SK-N-SH treated with all-trans-retinoic acid at 6 μM for 48 hours (cell line): Measurements from ENCODE around the gene RPA1.

Experiments
- ATAC-seq: fragments of 200-7000 bp; cut with Tn5 transposase; 3 replicates; pipeline ENCODE4 v1.9.1; 2020; ENCODE audit warnings: mild to moderate bottlenecking, moderate library complexity
- ARNTL ChIP-seq: fragments of 450-650 bp; formaldehyde crosslinking; IDR thresholded peaks from 2 replicates; pipeline ENCODE4 v1.5.0; 2020; ENCODE audit warnings: low read depth, mild to moderate bottlenecking, moderate library complexity, borderline replicate concordance
- BACH2 ChIP-seq: fragments of 250-450 bp; sonication (Bioruptor Pico); IDR thresholded peaks from 2 replicates; pipeline ENCODE4 v1.9.0; 2021; ENCODE audit warnings: mild to moderate bottlenecking, borderline replicate concordance
- CREB5 ChIP-seq: fragments of 250-450 bp; sonication (Bioruptor Pico); IDR thresholded peaks from 2 replicates; pipeline ENCODE4 v1.5.1; 2020; ENCODE audit warnings: low read depth, mild to moderate bottlenecking, moderate library complexity
- CSRNP3 ChIP-seq: fragments of 250-450 bp; sonication (Bioruptor Pico); IDR thresholded peaks from 2 replicates; pipeline ENCODE4 v1.5.1; 2021; ENCODE audit warnings: mild to moderate bottlenecking, moderate library complexity
- ESRRG ChIP-seq: fragments of 250-450 bp; sonication (Bioruptor Pico); IDR thresholded peaks from 2 replicates; pipeline ENCODE4 v1.6.1; 2021; ENCODE audit warnings: mild to moderate bottlenecking
- GLIS3 ChIP-seq: fragments of 250-450 bp; sonication (Bioruptor Pico); IDR thresholded peaks from 2 replicates; pipeline ENCODE4 v1.5.0; 2020; ENCODE audit warnings: mild to moderate bottlenecking, moderate library complexity
- ISL1 ChIP-seq: fragments of 250-450 bp; sonication (Bioruptor Pico); IDR thresholded peaks from 2 replicates; pipeline ENCODE4 v2.1.2; 2022; ENCODE audit warnings: mild to moderate bottlenecking, moderate library complexity
- OSR1 ChIP-seq: fragments of 250-450 bp; sonication (Bioruptor Pico); IDR thresholded peaks from 2 replicates; pipeline ENCODE4 v1.8.0; 2022; ENCODE audit warnings: moderate library complexity, mild to moderate bottlenecking, inconsistent platforms
- POU6F1 ChIP-seq: fragments of 250-450 bp; sonication (Bioruptor Pico); IDR thresholded peaks from 2 replicates; pipeline ENCODE4 v1.8.0; 2021; ENCODE audit warnings: low read depth, mild to moderate bottlenecking, moderate library complexity, borderline replicate concordance
- PPARA ChIP-seq: fragments of 250-450 bp; sonication (Bioruptor Pico); IDR thresholded peaks from 2 replicates; pipeline ENCODE4 v1.5.0; 2020; ENCODE audit warnings: mild to moderate bottlenecking, borderline replicate concordance
- RARB ChIP-seq: fragments of 250-450 bp; sonication (Bioruptor Pico); IDR thresholded peaks from 2 replicates; pipeline ENCODE4 v1.8.0; 2021; ENCODE audit warnings: mild to moderate bottlenecking, moderate library complexity
- SNAI2 ChIP-seq: fragments of 250-450 bp; sonication (Bioruptor Pico); IDR thresholded peaks from 2 replicates; pipeline ENCODE4 v1.5.0; 2020; ENCODE audit warnings: mild to moderate bottlenecking, moderate library complexity
- TSHZ2 ChIP-seq: fragments of 250-450 bp; sonication (Bioruptor Pico); IDR thresholded peaks from 2 replicates; pipeline ENCODE4 v1.5.0; 2020; ENCODE audit warnings: mild to moderate bottlenecking, moderate library complexity
- ZC3H10 ChIP-seq: fragments of 250-450 bp; sonication (Bioruptor Pico); IDR thresholded peaks from 2 replicates; pipeline ENCODE4 v1.5.1; 2021; ENCODE audit warnings: mild to moderate bottlenecking, moderate library complexity
- ZFP30 ChIP-seq: fragments of 450-650 bp; formaldehyde crosslinking; IDR thresholded peaks from 2 replicates; pipeline ENCODE4 v1.5.0; 2022; ENCODE audit warnings: mild to moderate bottlenecking, moderate library complexity
- ZNF70 ChIP-seq: fragments of 450-650 bp; formaldehyde crosslinking; IDR thresholded peaks from 2 replicates; pipeline ENCODE4 v1.5.0; 2020; ENCODE audit warnings: mild to moderate bottlenecking, moderate library complexity
- ZNF8 ChIP-seq: fragments of 450-650 bp; formaldehyde crosslinking; IDR thresholded peaks from 2 replicates; pipeline ENCODE4 v1.5.0; 2020; ENCODE audit warnings: mild to moderate bottlenecking, moderate library complexity

The RPA1 gene

GRCh38 chr17:1947743-1948516 lies 118.1 kb downstream of the RPA1 start:
- no peak for ATAC-seq
- no peak for TF ChIP-seq ZFP30 (CRISPR knock-in tag)
- no peak for TF ChIP-seq POU6F1 (CRISPR knock-in tag)

GRCh38 chr17:1948517-1948825 lies 118.7 kb downstream of the RPA1 start:
- ATAC-seq = no peak
- TF ChIP-seq ISL1 (CRISPR knock-in tag) = no peak
- TF ChIP-seq OSR1 (CRISPR knock-in tag) = no peak
- no peak for TF ChIP-seq ESRRG (CRISPR knock-in tag)
- no peak for TF ChIP-seq ARNTL
- TF ChIP-seq RARB (CRISPR knock-in tag) = no peak
- no peak for TF ChIP-seq TSHZ2 (CRISPR knock-in tag)
- TF ChIP-seq ZNF8 (CRISPR knock-in tag) = no peak
- no peak for TF ChIP-seq ZFP30 (CRISPR knock-in tag)
- no peak for TF ChIP-seq CREB5
- TF ChIP-seq PPARA = no peak
- TF ChIP-seq CSRNP3 (CRISPR knock-in tag) = no peak
- TF ChIP-seq ZNF70 = no peak
- TF ChIP-seq ZC3H10 (CRISPR knock-in tag) = no peak
- no peak for TF ChIP-seq BACH2 (CRISPR knock-in tag)
- no peak for TF ChIP-seq GLIS3
- no peak for TF ChIP-seq POU6F1 (CRISPR knock-in tag)
- TF ChIP-seq SNAI2 = no peak
